GM19372 (cell line): ENCODE data around the gene ITPKB.
"Not testable (repeated sequence)": the region's sequence is repeated elsewhere in the genome, so short reads cannot be mapped to it uniquely, and the experiment has no call there.

Experiments used
- ATAC-seq: cut with Tn5 transposase; IDR thresholded peaks from one replicate; pipeline ENCODE4 v1.9.1; 2021; ENCODE audit warnings: mild to moderate bottlenecking, low read depth, moderate library complexity; ENCODE audit not compliant: unreplicated experiment

ITPKB gene

GRCh38 chr1:226732856-226733291 lies 6.2 kb downstream of the ITPKB start:
- no peak for ATAC-seq

- no peak for ATAC-seq
Measured at GRCh38 chr1:226731257-226731893, 7.7 kb downstream of the ITPKB start.

GRCh38 chr1:226730836-226731235 lies 8.2 kb downstream of the ITPKB start:
- ATAC-seq, result no peak

- no peak for ATAC-seq
Measured at GRCh38 chr1:226730071-226730470, 9.0 kb downstream of the ITPKB start.

- ATAC-seq, result no peak
Measured at GRCh38 chr1:226728448-226728847, 10.6 kb downstream of the ITPKB start.

GRCh38 chr1:226725897-226726267 lies 13.2 kb downstream of the ITPKB start:
- no peak for ATAC-seq

- no peak for ATAC-seq
Measured at GRCh38 chr1:226723657-226724532, 15.2 kb downstream of the ITPKB start.

- no peak for ATAC-seq
Measured at GRCh38 chr1:226722901-226723656, 16.0 kb downstream of the ITPKB start.

- ATAC-seq, result no peak
Measured at GRCh38 chr1:226722240-226722900, 16.7 kb downstream of the ITPKB start.

GRCh38 chr1:226720574-226720973 lies 18.5 kb downstream of the ITPKB start:
- ATAC-seq, result not testable (repeated sequence)

GRCh38 chr1:226719596-226720387 lies 19.3 kb downstream of the ITPKB start:
- ATAC-seq, result no peak

GRCh38 chr1:226717256-226717909 lies 21.7 kb downstream of the ITPKB start:
- no peak for ATAC-seq

GRCh38 chr1:226716577-226716976 lies 22.5 kb downstream of the ITPKB start:
- no peak for ATAC-seq

- ATAC-seq, result no peak
Measured at GRCh38 chr1:226714148-226714547, 24.9 kb downstream of the ITPKB start.

- no peak for ATAC-seq
Measured at GRCh38 chr1:226712742-226713419, 26.2 kb downstream of the ITPKB start.

- peak; percentile 87 for ATAC-seq
Measured at GRCh38 chr1:226711976-226712741, 26.9 kb downstream of the ITPKB start.

- ATAC-seq, result no peak
Measured at GRCh38 chr1:226710501-226710900, 28.6 kb downstream of the ITPKB start.

GRCh38 chr1:226709953-226710352 lies 29.1 kb downstream of the ITPKB start:
- no peak for ATAC-seq
